Stimulated activated CD8-positive, alpha-beta memory T cell treated with anti-CD3 and anti-CD28 coated beads, Interleukin-7, amount 100 ng/mL, for 48 hours (primary cell): ENCODE data around the gene FERMT1.
"Not testable (repeated sequence)": the region's sequence is repeated elsewhere in the genome, so short reads cannot be mapped to it uniquely, and the experiment has no call there.

Experiments
- DNase-seq, 2 donors: peaks; one replicate each; pipeline ENCODE4 v3.0.0-alpha.2; 2020; ENCODE audit warnings: low read depth in 1 of 2; ENCODE audit errors: extremely low read depth in 1 of 2

The FERMT1 gene

GRCh38 chr20:6074145-6074561, 48.7 kb downstream of the FERMT1 start:
- no peak for DNase-seq

- no peak for DNase-seq
These were observed 51.8 kb downstream of the FERMT1 start for GRCh38 chr20:6070829-6071695.

GRCh38 chr20:6069669-6070068, 53.2 kb downstream of the FERMT1 start:
- no peak for DNase-seq

GRCh38 chr20:6067763-6068318, 55.0 kb downstream of the FERMT1 start:
- no peak for DNase-seq

- DNase-seq: no peak
These were observed 56.2 kb downstream of the FERMT1 start for GRCh38 chr20:6066582-6066981.

GRCh38 chr20:6061544-6061943, 61.3 kb downstream of the FERMT1 start:
- no peak for DNase-seq

GRCh38 chr20:6060213-6060612, 62.6 kb downstream of the FERMT1 start:
- DNase-seq: no peak

- no peak for DNase-seq
These were observed 64.0 kb downstream of the FERMT1 start for GRCh38 chr20:6058684-6059295.

- DNase-seq: no peak
These were observed 65.1 kb downstream of the FERMT1 start for GRCh38 chr20:6057691-6058090.

- DNase-seq: no peak
These were observed 65.7 kb downstream of the FERMT1 start for GRCh38 chr20:6057139-6057538.

GRCh38 chr20:6055981-6056569, 66.8 kb downstream of the FERMT1 start:
- DNase-seq: no peak

- no peak for DNase-seq
These were observed 67.6 kb downstream of the FERMT1 start for GRCh38 chr20:6055161-6055783.

GRCh38 chr20:6054689-6055051, 68.2 kb downstream of the FERMT1 start:
- not testable (repeated sequence) for DNase-seq

GRCh38 chr20:6053776-6054688, 68.8 kb downstream of the FERMT1 start, which contains the start of gene LRRN4:
Gene LRRN4, minus strand, starts transcription at chr20:6054060. Its CDS starts 1,261 bp downstream, at chr20:6052799.
- no peak for DNase-seq

GRCh38 chr20:6053064-6053775, 69.6 kb downstream of the FERMT1 start:
- DNase-seq: no peak

- DNase-seq: no peak
These were observed 71.3 kb downstream of the FERMT1 start for GRCh38 chr20:6051505-6051904.

GRCh38 chr20:6048391-6048790, 74.4 kb downstream of the FERMT1 start:
- no peak for DNase-seq

GRCh38 chr20:6046432-6046831, 76.4 kb downstream of the FERMT1 start:
- DNase-seq: no peak

GRCh38 chr20:6045566-6045965, 77.3 kb downstream of the FERMT1 start:
- no peak for DNase-seq
